T-helper 1 cell (primary cell): ENCODE data around the gene FMN2.
"Not testable (repeated sequence)": the region's sequence is repeated elsewhere in the genome, so short reads cannot be mapped to it uniquely, and the experiment has no call there.

Experiments used
- DNase-seq, 5 donors: peaks; one replicate each; pipeline ENCODE4 v3.0.0-alpha.2; 2012 to 2020

The FMN2 gene

DNA sequence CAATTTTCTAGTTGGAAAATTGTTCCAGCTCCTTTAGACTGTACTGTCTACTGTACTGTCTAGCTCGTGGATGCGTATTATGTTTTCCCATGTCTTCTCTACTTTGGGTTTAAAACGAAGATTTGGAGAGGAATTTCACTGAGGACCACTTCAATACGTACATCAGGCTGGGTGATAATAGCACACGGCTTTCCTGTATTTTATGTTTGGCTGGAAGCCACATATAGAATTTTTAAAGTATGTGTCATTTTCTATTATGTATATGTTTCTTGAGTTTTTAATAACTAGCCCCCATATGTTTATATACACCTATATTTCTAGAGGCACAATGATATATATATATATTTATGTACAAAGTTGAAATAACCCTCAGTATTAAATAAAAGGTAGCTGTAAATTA, 293.9 kb downstream of the FMN2 start:
- DNase-seq = no peak

DNA sequence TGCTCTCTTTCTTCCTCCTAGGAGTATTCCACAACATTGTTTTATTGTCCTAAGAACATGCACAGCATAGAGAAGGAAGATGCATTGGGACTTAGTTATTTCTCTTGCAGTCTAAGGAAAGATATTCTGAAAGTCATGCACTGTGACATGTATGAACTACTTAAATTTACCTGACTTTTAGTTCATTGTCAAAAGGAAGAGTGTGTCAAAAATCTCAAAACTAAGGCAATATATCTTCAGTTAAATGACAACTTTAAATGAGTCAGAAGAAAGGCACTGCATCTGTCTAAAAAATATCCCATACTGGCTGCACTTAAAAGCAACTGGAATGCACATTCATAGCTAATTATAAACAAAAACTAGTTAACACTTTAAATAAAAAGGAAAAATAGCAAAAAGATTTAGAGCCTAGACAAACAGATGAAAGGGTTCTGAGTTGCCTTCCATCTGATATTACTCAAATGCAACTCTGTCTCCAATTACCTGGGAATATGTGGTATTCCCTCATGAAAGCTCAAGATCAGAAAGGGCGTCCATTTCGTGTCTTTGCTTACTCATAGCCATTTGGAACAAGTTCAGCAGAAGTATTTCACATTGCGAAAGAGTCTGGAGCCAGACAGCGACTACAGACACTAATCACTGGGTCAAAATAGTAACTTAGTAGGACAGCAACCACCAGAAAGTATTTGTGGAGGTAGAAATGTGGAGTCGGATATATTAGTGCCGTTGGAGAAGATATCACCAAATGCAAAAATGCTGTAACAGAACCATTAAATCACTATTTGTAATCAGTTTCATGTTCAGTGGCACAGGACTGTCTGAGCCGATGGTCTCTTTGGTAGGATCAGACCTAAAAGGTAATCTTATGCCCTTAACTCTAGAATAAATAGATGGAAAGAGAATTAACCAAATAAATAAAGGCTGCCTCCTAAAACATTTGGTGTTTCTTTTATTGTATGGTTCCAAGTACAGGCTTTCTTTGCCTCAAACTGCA, 294.6 kb downstream of the FMN2 start:
- no peak for DNase-seq

GRCh38 chr1:240387051-240387450, 295.4 kb downstream of the FMN2 start:
- DNase-seq = no peak

GRCh38 chr1:240391660-240392260, 300.1 kb downstream of the FMN2 start:
- DNase-seq = no peak

DNA sequence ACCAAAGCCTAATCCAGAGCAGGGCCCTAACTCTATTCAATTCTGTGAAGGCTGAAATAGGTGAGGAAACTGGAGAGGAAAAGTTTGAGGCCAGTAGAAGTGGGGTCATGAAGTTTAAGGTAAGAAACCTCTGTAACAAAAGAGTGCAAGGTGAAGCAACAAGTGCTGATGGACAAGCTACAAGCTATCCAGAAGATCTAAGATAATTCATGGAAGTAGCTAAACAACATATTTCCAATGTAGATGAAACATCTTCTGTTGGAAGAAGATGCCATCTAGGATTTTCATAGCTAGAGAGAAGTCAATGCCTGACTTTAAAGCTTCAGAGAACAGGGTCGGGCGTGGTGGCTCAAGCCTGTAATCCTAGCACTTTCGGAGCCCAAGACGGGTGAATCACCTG, 302.7 kb downstream of the FMN2 start:
- no peak for DNase-seq

GRCh38 chr1:240395336-240395735, 303.7 kb downstream of the FMN2 start:
- DNase-seq = no peak

DNA sequence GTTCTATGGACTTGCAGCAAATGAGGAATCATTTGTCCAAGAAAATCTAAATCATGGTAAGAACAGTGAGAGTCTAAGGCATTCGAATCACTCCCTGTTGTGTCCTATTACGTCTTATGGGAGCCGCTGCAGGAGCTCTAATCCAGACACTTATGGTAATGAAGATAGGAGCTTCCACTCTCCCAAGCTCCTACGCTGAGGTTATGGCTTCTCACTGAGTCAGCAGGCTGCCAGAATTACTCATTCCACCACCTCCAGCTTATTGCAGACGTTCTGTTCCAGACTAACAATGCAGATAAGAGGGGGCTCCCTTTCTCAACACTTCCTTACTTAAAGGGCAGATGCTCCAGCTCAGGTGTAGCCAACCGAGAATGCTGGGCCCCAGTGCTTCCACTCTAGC, 307.7 kb downstream of the FMN2 start:
- DNase-seq = no peak

DNA sequence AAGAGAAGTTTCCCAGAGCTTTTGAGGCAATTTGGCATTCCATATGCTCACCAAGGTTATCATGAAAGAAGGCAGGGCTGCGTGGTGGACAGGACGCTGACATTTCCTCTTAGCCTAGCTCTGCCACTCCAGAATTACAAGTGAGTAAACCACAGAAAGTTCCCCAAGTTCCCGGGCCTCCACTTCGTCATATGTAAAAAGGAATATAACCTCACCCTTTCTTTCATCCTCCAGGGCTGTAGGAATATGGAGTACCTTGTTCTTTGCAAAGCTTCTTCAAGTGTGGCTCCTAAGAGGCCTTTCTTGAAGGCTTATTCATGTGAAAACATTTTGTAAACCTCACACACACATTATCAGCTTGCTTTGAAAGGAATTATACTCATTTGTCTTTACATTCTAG, 310.0 kb downstream of the FMN2 start:
- DNase-seq = no peak

- no peak for DNase-seq
Measured at GRCh38 chr1:240402326-240402725, 310.6 kb downstream of the FMN2 start.

DNA sequence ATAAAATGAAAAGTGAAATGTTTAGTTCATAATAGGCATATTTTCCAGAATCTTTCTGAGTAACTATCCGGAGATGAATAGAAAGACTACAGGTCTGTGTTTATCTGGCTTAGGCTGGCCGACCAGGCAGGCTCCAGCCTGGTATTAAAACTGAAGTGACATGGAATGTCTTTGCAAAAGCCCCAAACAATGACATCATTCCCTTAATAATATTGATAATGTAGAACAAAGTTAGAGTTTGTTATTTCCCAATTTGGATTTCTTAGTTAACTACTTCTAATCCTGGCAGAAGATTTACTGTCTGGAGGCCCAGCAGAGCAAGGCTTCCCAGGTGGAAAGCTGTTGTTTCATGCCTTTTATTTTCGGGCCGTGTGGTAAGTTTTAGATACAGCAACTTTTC, 312.6 kb downstream of the FMN2 start:
- DNase-seq = no peak

GRCh38 chr1:240405751-240406150, 314.1 kb downstream of the FMN2 start:
- DNase-seq = no peak

DNA sequence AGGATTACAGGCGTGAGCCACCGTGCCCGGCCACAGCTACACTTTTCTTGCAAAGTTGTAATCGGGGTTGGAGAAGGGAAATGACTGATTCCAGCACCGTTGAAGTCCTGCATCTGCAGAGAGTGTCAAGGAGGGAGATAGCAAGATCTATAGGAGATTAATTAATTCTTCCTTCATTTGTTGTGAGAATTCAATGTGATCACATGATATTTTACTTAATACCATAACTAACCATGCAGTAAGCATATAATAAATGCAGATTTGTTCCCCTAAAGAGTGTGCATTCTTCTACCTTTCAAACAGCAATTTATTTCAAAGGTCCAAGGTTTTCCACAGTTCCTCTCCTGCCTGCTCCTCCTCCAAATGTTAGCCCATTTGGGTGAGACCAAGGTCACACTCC, 315.7 kb downstream of the FMN2 start:
- no peak for DNase-seq

DNA sequence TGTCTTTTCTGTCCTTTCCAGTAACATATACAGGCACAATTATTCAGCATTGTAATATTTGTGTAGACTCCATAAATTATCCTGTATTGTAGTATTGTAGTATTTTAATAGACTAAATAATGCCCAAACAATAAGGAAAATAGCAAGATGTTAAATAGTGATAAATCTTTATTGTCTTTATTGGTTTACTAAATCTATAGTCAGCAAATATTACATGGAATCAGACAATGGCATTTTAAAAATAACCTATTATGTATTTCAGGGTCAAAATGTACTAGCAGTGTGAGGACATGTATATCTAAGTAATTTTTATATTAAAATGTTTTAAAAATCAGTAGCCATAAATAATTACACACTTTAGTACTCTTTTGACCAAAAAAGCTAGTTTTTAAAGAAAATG, 317.9 kb downstream of the FMN2 start:
- DNase-seq = no peak

DNA sequence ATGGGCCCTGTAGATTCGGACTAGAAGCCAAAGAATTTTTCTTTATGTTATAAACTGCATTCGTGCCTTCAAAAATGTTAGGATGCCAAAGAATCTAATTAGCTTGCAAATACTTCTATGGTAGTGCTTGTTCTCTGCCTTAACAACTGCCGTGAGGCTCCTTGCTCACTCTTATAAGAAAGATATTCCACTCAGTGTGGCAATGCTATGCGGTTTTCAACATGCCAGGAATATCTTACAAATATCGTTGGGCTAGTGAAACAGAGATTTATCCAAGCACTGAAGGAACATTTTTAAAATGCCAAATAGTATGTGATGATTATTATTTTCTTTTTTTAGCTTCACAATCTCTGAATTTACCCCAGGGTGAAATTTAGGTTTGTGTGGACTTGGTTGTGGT, 322.0 kb downstream of the FMN2 start:
- DNase-seq = no peak

GRCh38 chr1:240414237-240414636, 322.6 kb downstream of the FMN2 start:
- no peak for DNase-seq

DNA sequence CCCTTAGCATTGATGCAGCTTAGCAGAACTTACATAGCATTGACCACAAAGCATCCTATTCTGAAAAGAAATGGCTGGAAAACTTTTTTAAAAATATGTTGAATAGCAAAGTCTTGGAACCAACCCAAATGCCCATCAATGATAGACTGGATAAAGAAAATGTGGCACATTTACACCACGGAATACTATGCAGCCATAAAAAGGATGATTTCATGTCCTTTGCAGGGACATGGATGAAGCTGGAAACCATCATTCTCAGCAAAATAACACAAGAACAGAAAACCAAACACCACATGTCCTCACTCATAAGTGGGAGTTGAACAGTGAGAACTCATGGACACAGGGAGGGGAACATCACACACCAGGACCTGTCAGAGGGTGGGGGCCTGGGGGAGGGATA, 323.3 kb downstream of the FMN2 start:
- not testable (repeated sequence) for DNase-seq

- DNase-seq = no peak
Measured at GRCh38 chr1:240415532-240415931, 323.8 kb downstream of the FMN2 start.

GRCh38 chr1:240417317-240417716, 325.6 kb downstream of the FMN2 start:
- no peak for DNase-seq

- DNase-seq = no peak
Measured at GRCh38 chr1:240420766-240421165, 329.1 kb downstream of the FMN2 start.

DNA sequence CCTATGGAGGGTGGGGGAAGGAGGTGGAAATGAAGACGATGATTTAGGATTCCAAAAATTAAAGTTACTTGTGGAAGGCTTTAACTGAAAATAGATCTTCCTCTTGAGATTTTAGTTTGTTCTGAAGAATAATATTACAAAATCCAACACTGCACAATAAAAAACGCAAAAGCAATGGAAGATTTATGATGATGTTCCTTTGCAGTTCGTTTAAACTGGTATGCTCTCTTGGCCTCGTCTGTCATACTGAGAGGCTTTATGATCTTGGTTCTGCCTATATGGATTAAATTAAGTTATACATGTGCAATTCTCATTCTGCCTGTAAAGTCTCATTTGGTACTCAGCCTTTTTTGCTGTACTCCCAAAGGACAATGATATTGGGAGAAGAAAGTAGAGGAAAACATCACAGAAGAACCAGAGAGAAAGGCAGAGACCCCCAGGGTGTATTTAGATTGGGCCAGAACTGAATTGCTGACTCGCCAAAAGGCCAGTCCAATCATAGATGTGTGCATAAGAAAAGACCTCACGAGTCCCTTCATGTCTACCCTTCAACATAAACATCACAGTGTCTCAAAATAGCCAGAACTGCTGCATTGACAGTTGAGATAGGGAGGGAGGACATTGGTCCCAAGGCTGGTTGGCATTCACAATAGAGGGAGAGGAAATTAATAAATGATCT, 331.7 kb downstream of the FMN2 start:
- no peak for DNase-seq

- DNase-seq = no peak
Measured at GRCh38 chr1:240424740-240425464, 333.2 kb downstream of the FMN2 start.

DNA sequence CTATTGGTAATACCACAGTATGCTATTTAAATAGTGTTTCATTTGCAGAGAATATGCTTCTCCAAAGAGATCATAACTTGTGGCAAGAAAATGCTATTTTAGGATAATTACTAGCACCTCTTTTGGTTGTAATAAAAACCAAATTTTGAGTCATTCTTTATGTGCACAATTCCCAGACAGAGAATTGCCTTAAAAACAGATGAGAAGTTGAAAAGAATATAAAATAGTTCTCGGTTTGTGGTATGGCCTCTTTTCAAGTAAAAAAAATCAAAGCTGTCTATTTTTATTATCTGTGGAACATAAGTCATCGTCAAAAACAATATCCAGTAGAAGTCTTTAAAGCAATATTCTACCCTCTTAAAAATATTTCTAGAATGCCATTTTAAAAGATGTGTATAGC, 334.4 kb downstream of the FMN2 start:
- no peak for DNase-seq

DNA sequence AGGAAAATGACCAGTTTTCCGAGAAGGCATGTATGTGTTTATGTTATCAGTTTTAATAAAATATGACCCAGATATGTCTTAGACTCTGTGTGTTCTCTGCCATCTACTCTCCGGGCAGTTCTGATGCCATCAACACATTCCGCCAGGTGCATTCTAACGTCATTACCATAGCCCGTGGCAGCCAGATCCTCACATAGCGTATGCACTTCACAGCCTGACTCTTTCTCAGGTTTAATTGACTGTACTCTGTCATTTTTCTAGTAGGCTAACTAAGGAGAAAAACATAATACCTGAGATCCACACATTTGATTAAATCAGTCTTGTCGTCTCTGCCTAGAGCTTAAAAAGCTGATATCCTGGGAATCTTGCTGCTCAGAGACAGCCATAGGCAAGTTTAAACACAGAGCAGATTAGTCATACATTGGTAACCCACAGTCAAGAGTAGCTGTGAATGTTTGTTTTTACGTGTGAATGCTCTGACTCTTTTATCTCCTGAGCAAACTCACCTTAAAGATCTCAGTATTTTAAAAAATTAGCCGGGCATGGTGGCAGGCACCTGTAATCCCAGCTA, 344.4 kb downstream of the FMN2 start:
- no peak for DNase-seq
